DMS53 treated with DMSO at 0.1 percent for 48 hours (cell line): Measurements from ENCODE around the gene PADI3.

Source experiments
- DNase-seq: peaks from one replicate; lab custom pipeline; 2025; ENCODE audit not compliant: unreplicated experiment; lab: John Stamatoyannopoulos, UW

Gene PADI3

DNA sequence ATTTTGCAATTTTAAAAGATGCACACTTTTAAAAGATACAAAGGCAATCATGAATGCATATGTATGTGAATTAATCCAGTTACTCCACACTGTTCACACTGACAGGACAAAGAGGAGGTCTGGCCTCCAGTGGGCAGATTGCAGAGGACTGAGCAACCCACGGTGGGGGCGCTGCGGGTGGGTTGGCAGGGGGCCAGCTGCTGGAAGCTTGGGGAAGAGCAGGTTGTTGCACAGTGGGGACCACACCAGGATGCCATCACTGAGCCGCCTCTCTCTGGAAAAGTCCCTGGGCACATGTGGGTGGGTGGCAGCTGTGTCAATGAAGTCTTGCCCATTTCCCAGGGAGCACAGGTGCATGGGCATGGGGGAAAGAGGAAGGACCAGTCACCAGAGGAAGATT lies 46.4 kb downstream of the PADI3 start:
- no peak for DNase-seq

DNA sequence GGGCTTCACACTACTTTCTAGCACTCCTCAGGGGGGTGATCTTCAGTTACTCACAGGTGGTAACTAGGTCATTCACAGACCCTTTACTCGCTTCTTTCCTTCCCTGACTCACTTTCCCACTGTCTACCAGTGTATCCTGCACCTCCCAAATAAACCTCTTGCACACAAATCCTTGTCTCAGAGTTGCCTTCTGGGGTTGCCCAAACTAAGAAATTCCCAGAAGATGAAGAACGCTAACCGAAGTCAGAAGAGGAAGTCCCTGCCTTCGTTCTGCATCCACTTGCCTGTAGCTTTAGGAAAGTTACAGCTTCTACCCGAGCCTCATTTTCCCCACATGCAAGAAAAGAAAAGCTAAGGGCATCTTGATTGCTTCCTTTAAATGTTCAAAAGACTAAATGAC lies 47.2 kb downstream of the PADI3 start:
- DNase-seq: no peak

- no peak for DNase-seq
Measured at GRCh38 chr1:17297991-17298390, 49.1 kb downstream of the PADI3 start.

GRCh38 chr1:17301767-17302166 lies 52.9 kb downstream of the PADI3 start:
- DNase-seq: no peak

- DNase-seq: no peak
Measured at GRCh38 chr1:17304151-17304825, 55.4 kb downstream of the PADI3 start.

DNA sequence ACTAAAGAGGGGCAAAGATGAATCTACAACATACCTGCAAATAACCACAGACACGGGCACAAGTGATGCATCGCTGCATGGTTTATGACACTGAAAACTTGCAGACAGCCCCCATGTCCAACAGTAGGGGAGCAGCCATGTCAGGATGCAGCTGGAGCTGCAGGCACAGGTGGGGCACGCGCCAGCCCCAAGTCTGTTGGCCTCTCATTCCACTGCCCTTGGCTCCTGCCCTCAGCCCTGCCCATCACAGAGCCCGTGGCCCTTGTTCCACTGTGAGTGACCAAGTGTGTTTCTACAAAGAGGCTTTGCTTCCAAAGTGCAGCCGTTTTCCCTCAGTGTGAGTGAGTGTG lies 55.9 kb downstream of the PADI3 start:
- no peak for DNase-seq

- DNase-seq: no peak
Measured at GRCh38 chr1:17305576-17306095, 56.7 kb downstream of the PADI3 start.

DNA sequence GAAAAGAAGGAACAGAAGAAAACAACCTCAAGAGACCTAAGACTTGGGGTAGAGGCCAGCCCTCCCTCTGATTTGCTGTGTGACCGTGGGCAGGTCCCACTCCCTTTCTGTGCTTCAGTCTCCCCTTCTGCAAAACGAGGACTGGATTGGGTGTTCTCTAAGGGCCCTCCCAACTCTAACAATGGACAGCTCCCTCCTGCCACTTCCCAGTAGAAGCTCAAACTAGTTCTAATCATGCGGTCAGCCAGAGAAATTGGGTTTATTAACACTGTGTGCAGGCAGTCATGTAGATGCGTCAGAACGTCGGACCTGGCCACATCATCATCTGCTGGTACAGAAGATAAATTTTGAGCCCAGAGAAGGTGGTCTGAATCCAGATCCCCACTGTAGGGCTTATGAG lies 57.5 kb downstream of the PADI3 start:
- DNase-seq: no peak

DNA sequence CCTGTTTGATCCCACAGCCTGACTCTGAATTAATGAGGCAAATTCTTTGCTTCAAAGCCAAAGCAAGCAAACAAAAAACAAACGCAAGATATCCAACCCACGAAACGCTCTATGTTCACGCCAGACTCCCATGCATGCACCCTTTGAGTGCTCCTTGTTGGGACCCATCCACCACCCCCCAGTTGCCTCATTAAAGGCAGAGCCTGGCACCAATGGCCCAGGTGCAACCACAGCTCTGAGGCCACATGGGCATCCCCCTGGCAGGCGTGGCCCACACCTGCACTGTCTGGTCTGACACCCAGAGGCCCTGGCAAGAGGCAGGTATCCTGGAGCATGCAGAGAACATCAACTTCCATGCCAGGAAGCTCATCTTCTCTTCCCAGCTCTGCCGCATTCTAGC lies 58.0 kb downstream of the PADI3 start:
- no peak for DNase-seq

DNA sequence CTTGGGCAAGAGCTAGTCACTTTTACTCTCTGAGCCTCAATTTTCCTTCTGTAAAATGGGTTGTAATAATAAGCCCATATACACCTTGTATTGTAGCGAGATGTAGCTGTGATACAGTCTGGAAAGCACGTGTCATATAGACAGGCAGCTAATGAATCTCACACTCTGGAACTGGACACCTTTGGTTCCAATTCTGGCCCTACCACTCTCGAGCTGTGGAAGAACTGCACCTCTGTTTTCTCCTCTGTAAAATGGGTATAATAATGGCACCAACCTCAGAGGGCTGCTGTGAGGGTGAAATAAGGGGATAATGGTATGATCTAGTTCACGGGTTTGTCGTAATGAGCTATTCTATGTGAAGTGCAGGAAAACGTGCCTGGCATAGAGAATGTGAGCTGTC lies 58.4 kb downstream of the PADI3 start:
- DNase-seq: no peak

DNA sequence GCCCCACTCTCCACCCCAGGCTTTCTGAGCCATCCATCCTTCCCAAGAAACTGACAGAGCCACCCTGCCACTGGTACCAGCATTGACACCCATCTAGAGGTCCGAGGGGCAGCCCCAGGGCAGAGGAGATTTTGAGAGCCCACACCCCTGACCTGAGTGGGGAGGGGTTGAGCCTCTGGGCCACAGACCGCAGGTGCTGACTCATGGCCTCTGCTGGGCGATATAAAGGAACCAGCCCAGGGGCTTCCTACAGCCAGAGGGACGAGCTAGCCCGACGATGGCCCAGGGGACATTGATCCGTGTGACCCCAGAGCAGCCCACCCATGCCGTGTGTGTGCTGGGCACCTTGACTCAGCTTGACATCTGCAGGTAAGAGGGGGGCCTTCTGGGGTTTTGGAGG lies 59.0 kb downstream of the PADI3 start, which contains the start of gene PADI4:
Gene PADI4, plus strand, starts transcription at position 252 of the 400 bp plus-strand sequence. Its CDS starts 26 bp downstream, at position 278.
- DNase-seq: no peak

- DNase-seq: no peak
Measured at GRCh38 chr1:17308593-17308992, 59.7 kb downstream of the PADI3 start.

GRCh38 chr1:17309426-17310067 lies 60.6 kb downstream of the PADI3 start:
- DNase-seq: no peak

DNA sequence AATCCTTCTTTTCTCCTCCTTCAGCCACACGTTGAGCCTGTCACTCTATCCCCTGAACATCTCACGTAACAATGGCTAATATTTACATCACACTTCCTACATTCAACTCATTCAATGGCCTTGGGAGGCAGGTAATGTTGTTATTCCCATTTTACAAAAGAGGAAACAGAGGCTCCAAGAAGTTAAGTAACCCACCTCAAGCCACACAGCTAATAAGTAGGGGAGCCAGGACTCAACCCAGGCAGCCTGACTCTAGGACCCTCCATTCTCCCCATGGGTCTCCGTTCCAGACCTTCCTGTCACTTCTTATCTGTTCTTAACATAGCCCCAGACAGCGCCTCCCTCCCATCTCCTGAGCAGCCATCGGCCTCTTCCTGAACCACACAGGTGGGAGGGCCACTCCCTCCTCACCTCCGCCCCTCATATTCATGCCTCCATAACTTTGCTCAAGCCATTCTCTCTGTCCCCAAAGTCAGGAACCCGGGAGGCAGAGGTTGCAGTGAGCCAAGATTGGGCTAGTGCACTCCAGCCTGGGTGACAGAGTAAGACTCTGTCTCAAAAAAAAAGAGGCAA lies 61.3 kb downstream of the PADI3 start:
- DNase-seq: no peak

DNA sequence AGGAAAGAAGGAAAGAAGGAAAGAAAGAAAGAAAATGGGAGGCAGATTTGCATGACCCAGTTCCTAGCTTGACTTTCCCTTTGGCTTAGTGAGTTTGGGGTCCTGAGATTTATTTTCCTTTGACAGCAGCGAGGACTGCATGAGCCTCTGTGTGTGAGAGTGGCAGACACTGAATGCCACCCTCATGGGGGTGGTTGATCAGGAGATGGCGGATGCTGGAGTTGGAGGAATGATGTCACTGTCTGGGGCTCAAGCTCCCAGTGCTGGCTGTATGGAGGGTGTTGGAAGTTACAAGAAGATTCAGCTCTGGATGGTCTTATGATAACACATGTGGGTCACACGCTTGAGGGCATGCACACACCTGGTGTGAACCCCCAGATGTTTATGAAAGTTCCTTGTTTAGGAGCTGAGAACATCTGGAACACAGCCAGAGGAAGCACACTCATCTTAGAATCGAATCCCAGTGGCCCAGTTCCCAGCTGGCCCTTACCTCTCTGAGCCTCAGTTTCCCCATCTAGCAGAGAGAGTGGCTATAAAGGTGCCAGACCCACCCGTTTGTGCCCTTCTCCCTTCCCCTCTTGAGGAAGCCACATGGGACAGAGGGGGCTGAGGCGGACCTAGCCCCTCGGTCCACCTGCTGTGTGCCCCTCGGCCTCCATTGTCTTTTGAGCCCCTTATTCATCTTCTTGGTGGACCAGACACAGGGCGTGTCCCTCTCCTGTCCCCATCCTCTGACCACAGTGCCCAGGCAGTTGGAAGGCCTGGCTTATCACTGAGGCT lies 64.8 kb downstream of the PADI3 start:
- no peak for DNase-seq

DNA sequence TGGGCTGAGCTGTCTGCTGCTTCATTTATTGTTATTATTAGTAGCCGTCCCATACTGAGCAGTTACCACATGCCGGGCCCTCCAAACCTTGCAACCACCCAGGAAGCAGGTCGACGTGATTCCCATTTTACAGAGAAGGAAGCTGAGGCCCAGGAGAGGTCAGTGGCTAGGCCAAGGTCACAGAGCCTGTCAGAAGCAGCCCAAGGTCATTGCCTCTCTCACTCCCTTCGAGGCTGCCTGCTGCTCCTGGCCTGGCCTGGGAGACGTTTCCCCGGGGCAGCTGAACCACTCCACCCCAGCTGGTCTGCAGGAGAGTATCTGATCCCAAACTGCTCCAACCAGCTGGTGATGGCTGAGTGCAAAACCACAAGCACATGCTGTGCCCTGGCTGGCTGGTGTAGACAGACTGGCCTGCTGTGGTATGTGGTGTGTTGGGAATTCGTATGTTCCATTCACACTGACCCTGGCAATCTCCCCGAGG lies 65.6 kb downstream of the PADI3 start:
- DNase-seq: no peak

DNA sequence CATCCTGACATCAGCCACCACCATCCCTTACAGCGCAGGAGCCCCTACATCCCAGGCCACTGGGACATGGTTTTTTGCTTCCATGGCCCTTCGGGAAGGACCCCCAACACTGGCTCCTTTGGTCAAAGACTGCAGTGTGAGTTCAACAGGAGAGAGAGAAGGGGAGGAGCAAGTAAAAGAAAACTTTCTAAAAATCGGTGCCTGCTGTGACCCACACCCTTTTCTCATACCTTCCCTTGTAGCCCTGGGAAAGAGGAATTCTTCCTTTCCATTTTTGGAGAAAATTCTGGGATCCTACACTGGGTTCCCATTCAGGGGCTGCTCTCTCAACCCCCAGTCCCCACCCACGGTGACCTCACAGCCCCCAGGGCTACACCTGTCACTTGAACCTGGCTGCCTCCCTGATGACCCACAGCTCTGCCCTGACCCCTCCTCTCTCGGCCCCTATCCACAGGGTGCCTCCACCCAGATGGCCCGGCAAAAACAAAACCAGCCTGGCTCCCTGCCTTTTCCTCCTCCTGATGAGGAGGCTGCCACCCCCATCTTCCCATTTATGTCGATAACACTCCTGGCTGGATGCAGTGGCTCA lies 66.7 kb downstream of the PADI3 start:
- DNase-seq: no peak

DNA sequence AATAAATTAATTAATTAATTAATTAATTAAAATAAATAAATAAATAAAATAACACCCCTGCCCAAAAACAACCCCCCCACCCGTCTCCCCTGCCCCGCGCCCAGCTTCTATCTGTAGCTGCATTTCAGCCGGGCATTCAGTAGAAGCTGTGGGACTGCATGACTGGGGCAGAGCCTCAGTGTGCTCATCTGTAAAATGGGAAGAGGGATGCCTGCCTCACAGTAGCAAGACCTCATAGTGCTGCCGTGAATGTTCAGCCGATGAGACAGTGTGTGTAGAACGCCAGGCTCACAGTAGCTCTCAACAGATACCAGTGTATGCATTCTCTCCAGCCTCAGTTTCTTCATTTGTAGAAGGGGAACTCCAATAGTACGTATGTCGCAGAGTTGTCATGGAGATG lies 67.8 kb downstream of the PADI3 start:
- DNase-seq: no peak

GRCh38 chr1:17318262-17318661 lies 69.4 kb downstream of the PADI3 start:
- DNase-seq: no peak

GRCh38 chr1:17319561-17320350 lies 70.9 kb downstream of the PADI3 start:
- DNase-seq: no peak
